OCI-LY1 (cell line): Measurements from ENCODE around the gene MPDU1.
"Not testable (repeated sequence)": the region's sequence is repeated elsewhere in the genome, so short reads cannot be mapped to it uniquely, and the experiment has no call there.

ENCODE experiments used
- H2AFZ ChIP-seq: fragments of 200-600 bp; sonication (generic), shearing (Covaris generic); 2 replicates; pipeline ENCODE4 v1.6.0; 2014; ENCODE audit warnings: antibody characterized with exemption, mild to moderate bottlenecking, low read length
- H3F3A ChIP-seq: fragments of 200-600 bp; sonication (generic), shearing (Covaris generic); 2 replicates; pipeline ENCODE4 v1.6.0; 2014; ENCODE audit warnings: mild to moderate bottlenecking, antibody characterized with exemption, low read length, moderate library complexity; ENCODE audit not compliant: insufficient read depth
- H3K27ac ChIP-seq: fragments of 200-600 bp; sonication (generic); 2 replicates; pipeline ENCODE4 v1.5.1; 2014; ENCODE audit warnings: low read length, mixed run types, mild to moderate bottlenecking, low read depth; ENCODE audit not compliant: poor library complexity, severe bottlenecking
- H3K27me3 ChIP-seq: fragments of 200-600 bp; sonication (generic); 2 replicates; pipeline ENCODE4 v1.6.0; 2014; ENCODE audit warnings: antibody characterized with exemption, mild to moderate bottlenecking, low read length, moderate library complexity; ENCODE audit not compliant: insufficient read depth
- H3K36me3 ChIP-seq: fragments of 200-600 bp; sonication (generic); 2 replicates; pipeline ENCODE4 v1.6.1; 2014; ENCODE audit warnings: mild to moderate bottlenecking, antibody characterized with exemption, low read length, moderate library complexity, mixed read lengths; ENCODE audit not compliant: insufficient read depth
- H3K4me1 ChIP-seq: fragments of 200-600 bp; sonication (generic); 2 replicates; pipeline ENCODE4 v1.5.1; 2014; ENCODE audit warnings: mild to moderate bottlenecking, low read length, moderate library complexity; ENCODE audit not compliant: insufficient read depth, severe bottlenecking
- H3K4me2 ChIP-seq: fragments of 200-600 bp; sonication (generic), shearing (Covaris generic); 2 replicates; pipeline ENCODE4 v1.6.1; 2014; ENCODE audit warnings: low read length
- H3K4me3 ChIP-seq: fragments of 200-600 bp; sonication (generic); 2 replicates; pipeline ENCODE4 v1.5.1; 2014; ENCODE audit warnings: low read length, low read depth, mild to moderate bottlenecking, mixed read lengths; ENCODE audit not compliant: poor library complexity, severe bottlenecking
- H3K79me2 ChIP-seq: fragments of 200-600 bp; shearing (Covaris generic); 2 replicates; pipeline ENCODE4 v1.6.1; 2016; ENCODE audit warnings: mixed run types, low read length, mixed read lengths; ENCODE audit not compliant: insufficient read depth
- H3K9ac ChIP-seq: fragments of 200-600 bp; sonication (generic), shearing (Covaris generic); 2 replicates; pipeline ENCODE4 v1.6.1; 2014; ENCODE audit warnings: mild to moderate bottlenecking, low read length, mixed read lengths
- H3K9me2 ChIP-seq: fragments of 200-600 bp; sonication (generic), shearing (Covaris generic); 2 replicates; pipeline ENCODE4 v1.6.1; 2014; ENCODE audit warnings: low read depth, mild to moderate bottlenecking, low read length, mixed read lengths
- H3K9me3 ChIP-seq: fragments of 200-600 bp; shearing (Covaris generic); 2 replicates; pipeline ENCODE4 v1.6.1; 2014; ENCODE audit warnings: low read length, mixed read lengths
- H4K20me1 ChIP-seq: fragments of 200-600 bp; sonication (generic), shearing (Covaris generic); 2 replicates; pipeline ENCODE4 v1.6.0; 2016; ENCODE audit warnings: mild to moderate bottlenecking, low read length; ENCODE audit not compliant: insufficient read depth
- CTCF ChIP-seq: fragments of 200-600 bp; sonication (generic), shearing (Covaris generic); IDR thresholded peaks from 2 replicates; pipeline ENCODE4 v1.5.1; 2017; ENCODE audit warnings: mild to moderate bottlenecking, antibody characterized with exemption, low read length, moderate library complexity, mixed read lengths
- EZH2 ChIP-seq: fragments of 200-600 bp; sonication (generic), shearing (Covaris generic); IDR thresholded peaks from 2 replicates; pipeline ENCODE4 v1.8.0; 2017; ENCODE audit warnings: borderline replicate concordance, mixed run types, mild to moderate bottlenecking, antibody characterized with exemption, low read length, moderate library complexity, mixed read lengths

Gene MPDU1

GRCh38 chr17:7618608-7619007 lies 35.0 kb downstream of the MPDU1 start:
- Histone ChIP-seq H3K27ac (no peak overlapping the region), H3K36me3 (no peaks in the 10 kb centered on the region), H3K4me2 (no peak overlapping the region), H3K9ac (no peak overlapping the region), H3F3A (no peaks in the 10 kb centered on the region), H2AFZ (no peak overlapping the region), H3K27me3 (no peaks in the 10 kb centered on the region), H3K9me2 (no peaks in the 10 kb centered on the region), H3K79me2 (peaks cover 7% of the 10 kb centered on the region), H4K20me1 (no peaks in the 10 kb centered on the region), H3K9me3 (no peaks in the 10 kb centered on the region), H3K4me3 (no peak overlapping the region), H3K4me1 (peaks cover 4% of the 10 kb centered on the region)
- TF ChIP-seq CTCF: no peak
- TF ChIP-seq EZH2: no peak

GRCh38 chr17:7620835-7621234 lies 37.2 kb downstream of the MPDU1 start:
- Histone ChIP-seq H3K79me2 (no peaks in the 10 kb centered on the region), H3K36me3 (no peaks in the 10 kb centered on the region; the same call in 1 of the 2 replicates), H3K4me1 (no peaks in the 10 kb centered on the region), H3K4me3 (no peak overlapping the region), H3K9me3 (no peaks in the 10 kb centered on the region), H3K27me3 (no peaks in the 10 kb centered on the region), H3K9ac (no peak overlapping the region), H3K27ac (no peak overlapping the region), H3K4me2 (no peak overlapping the region), H4K20me1 (no peaks in the 10 kb centered on the region), H2AFZ (no peak overlapping the region), H3F3A (no peaks in the 10 kb centered on the region), H3K9me2 (no peaks in the 10 kb centered on the region)
- no peak for TF ChIP-seq EZH2
- no peak for TF ChIP-seq CTCF

- Histone ChIP-seq H3K79me2 (no peaks in the 10 kb centered on the region), H3K36me3 (no peaks in the 10 kb centered on the region; the same call in 1 of the 2 replicates)
Observed at GRCh38 chr17:7623661-7624060, 40.0 kb downstream of the MPDU1 start.

GRCh38 chr17:7625749-7626148 lies 42.1 kb downstream of the MPDU1 start:
- H4K20me1 ChIP-seq, H3K9me2 ChIP-seq, H3F3A ChIP-seq, H3K4me2 ChIP-seq, H2AFZ ChIP-seq, H3K4me1 ChIP-seq, H3K4me3 ChIP-seq, H3K9me3 ChIP-seq, H3K27ac ChIP-seq, H3K79me2 ChIP-seq, H3K27me3 ChIP-seq, H3K9ac ChIP-seq, H3K36me3 ChIP-seq: not testable (repeated sequence)

More at GRCh38 chr17:7623661-7624060, 40.0 kb downstream of the MPDU1 start:
- no peaks in the 10 kb centered on the region for H3K9me3 ChIP-seq
- H3K4me3 ChIP-seq: no peak overlapping the region
- no peak overlapping the region for H3K4me2 ChIP-seq
- no peaks in the 10 kb centered on the region for H3F3A ChIP-seq
- H3K4me1 ChIP-seq: peaks cover 5% of the 10 kb centered on the region
- H4K20me1 ChIP-seq: no peaks in the 10 kb centered on the region
- H3K9me2 ChIP-seq: no peaks in the 10 kb centered on the region
- TF ChIP-seq CTCF (no peak), EZH2 (no peak)
- no peak overlapping the region for H3K27ac ChIP-seq
- H3K27me3 ChIP-seq: no peaks in the 10 kb centered on the region
- H2AFZ ChIP-seq: no peak overlapping the region
- no peak overlapping the region for H3K9ac ChIP-seq
